Measurements from ENCODE around the gene DYRK1A. TPM values are rescaled to one million over a fixed set of nuclear protein-coding genes. Genes with fewer than 3 reads are reported as not detected.

Gene DYRK1A
- total and polyA plus RNA-seq, 10 of the 15 experiments (the other 5 are each of a cell fraction or from before 2014, with no cell fraction given): 2.4 to 68.6 (median 30.7) TPM

DNA sequence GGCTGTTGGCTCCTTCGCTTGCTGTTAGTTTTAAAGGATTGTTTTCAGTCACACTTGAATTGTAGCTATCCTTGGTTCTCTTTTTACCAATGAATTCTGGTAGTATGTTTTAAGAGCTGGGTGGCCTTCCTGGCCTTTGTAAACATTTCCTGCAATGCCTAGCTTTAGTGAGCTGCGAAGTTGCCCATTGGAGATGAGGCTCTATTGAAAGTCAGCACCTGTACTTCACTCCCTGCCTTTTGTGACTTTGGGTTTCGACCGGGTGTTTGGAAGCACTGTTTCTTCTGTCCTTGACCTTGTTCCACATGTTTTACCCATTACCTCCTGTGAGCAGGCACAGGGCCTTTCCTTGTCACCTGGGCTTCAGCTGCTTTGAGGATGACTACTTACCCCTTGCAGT, 64.7 kb downstream of the DYRK1A start:
- peaks cover 3 to 10% of the 10 kb centered on the region in 2 experiments; a peak in 3 of 4 replicates for H3K36me3 ChIP-seq (ENCODE audit: control insufficient read depth in 2 of 2, insufficient read depth in 2 of 2, low read length in 1 of 2)
- intact Hi-C loops (cut with micrococcal nuclease; ENCODE audit: unreplicated experiment): no loop called here

More for the DNA sequence above, 64.7 kb downstream of the DYRK1A start:
- H4K20me1 ChIP-seq (ENCODE audit: control insufficient read depth, insufficient read depth): peaks cover 2% of the 10 kb centered on the region; the same call in 1 of the 2 replicates
- H3K27ac ChIP-seq (ENCODE audit: control insufficient read depth, insufficient read depth): no peak overlapping the region
- ChIA-PET SMC1A (ENCODE audit: uncharacterized antibody, unreplicated experiment) (interaction anchor here (0.7 to 2.1 kb wide), 5 partner anchors 9 to 187 kb away, joined by 3 to 6 read pairs (median 3); no protein-coding TSS in a partner anchor), RAD21 (ENCODE audit: unreplicated experiment) (interaction anchor here (0.9 to 1.3 kb wide), 5 partner anchors 18 to 133 kb away, joined by 3 read pairs; no protein-coding TSS in a partner anchor), CTCF (interaction anchor here (1.1 to 1.9 kb wide), 3 partner anchors 9 to 13 kb away, joined by 3 to 5 read pairs (median 3); no protein-coding TSS in a partner anchor), POLR2A (interaction anchor here (0.5 kb wide), 1 partner anchor 168 kb away, joined by 3 read pairs; no protein-coding TSS in a partner anchor)
- peaks cover 4% of the 10 kb centered on the region for H3K9me3 ChIP-seq (replicated peaks; ENCODE audit: control insufficient read depth, insufficient read depth, low read length)
- H3K4me2 ChIP-seq (ENCODE audit: control insufficient read depth, insufficient read depth): no peak overlapping the region
- H3K79me2 ChIP-seq (ENCODE audit: control insufficient read depth, insufficient read depth, low read length): peaks cover 53% of the 10 kb centered on the region
- in situ Hi-C loops (cut with MboI): no loop called here
- H3K9ac ChIP-seq (ENCODE audit: control insufficient read depth, insufficient read depth, low read length): no peak overlapping the region
- TF ChIP-seq TAF1 (IDR thresholded peaks at IDR 0.05; ENCODE audit: borderline replicate concordance, low read depth, low read length) (no peak), ESRRA (IDR thresholded peaks at IDR 0.05; ENCODE audit: low read length) (no peak), ATF3 (IDR thresholded peaks at IDR 0.05; ENCODE audit: borderline replicate concordance, extremely low read depth, low read depth, low read length) (no peak), SMC3 (IDR thresholded peaks at IDR 0.05; ENCODE audit: borderline replicate concordance, low read length) (no peak), RBBP5 (conservative IDR thresholded peaks at IDR 0.05) (no peak), HDAC2 (IDR thresholded peaks at IDR 0.05) (no peak), TARDBP (IDR thresholded peaks at IDR 0.05; ENCODE audit: borderline replicate concordance) (no peak)
- H3K4me1 ChIP-seq (ENCODE audit: control insufficient read depth, insufficient read depth, low read length): no peaks in the 10 kb centered on the region
- DNase-seq (ENCODE audit: low read depth, low spot score): no peak
- H3K4me3 ChIP-seq: no peak overlapping the region
- no peak for FAIRE-seq
- no peaks in the 10 kb centered on the region for H3K27me3 ChIP-seq (replicated peaks in 1 of 2; ENCODE audit: control insufficient read depth in 2 of 2, insufficient read depth in 2 of 2, low read length in 1 of 2)
- no TSS peak for BruUV-seq (replicated peaks)
- ATAC-seq: no peak
- WGBS (ENCODE audit: insufficient coverage, insufficient replicate concordance, low lambda C conversion rate, missing lambda C conversion rate): 83% methylated on average over 4 of the region's 4 CpGs
- H2AFZ ChIP-seq (ENCODE audit: control insufficient read depth, low read depth, low read length): no peak overlapping the region

Data from GM12878 (cell line).